ENCODE data around the gene SLC5A10. TPM values are rescaled to one million over a fixed set of nuclear protein-coding genes. Genes with fewer than 3 reads are reported as not detected.
A peak's percentile ranks its signal among the peaks of the same experiment; 100 is the strongest.

SLC5A10 gene
- total RNA-seq, 4 donors from 2014 or later = 0.40 to 0.76 (median 0.53) TPM; not detected in 1

DNA sequence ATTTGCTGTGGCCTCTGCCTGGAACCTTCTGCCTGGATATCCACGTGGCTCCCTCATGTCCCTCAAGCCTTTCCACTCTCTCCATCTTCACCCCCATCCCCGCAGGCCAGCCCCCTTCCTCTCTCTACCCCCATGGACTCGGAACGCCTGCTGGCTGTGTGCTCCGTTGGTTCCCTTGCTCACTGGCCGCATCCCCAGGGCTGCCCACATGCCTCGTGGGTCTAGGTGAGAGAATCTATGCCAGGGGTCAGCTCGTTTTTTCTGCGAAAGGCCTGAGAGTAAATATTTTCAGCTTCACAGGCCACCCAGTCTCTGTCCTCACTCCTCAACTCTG is 12.0 kb downstream of the SLC5A10 start:
- peaks cover 15 to 33% (median 23%) of the 10 kb centered on the region in 3 donors for H3K4me1 ChIP-seq
- 65 to 88% methylated on average over 5 to 6 of the region's 9 CpGs for WGBS, 2 donors
- TF ChIP-seq POLR2A (IDR thresholded peaks at IDR 0.05) = no peak
- TF ChIP-seq, protein P1, sequence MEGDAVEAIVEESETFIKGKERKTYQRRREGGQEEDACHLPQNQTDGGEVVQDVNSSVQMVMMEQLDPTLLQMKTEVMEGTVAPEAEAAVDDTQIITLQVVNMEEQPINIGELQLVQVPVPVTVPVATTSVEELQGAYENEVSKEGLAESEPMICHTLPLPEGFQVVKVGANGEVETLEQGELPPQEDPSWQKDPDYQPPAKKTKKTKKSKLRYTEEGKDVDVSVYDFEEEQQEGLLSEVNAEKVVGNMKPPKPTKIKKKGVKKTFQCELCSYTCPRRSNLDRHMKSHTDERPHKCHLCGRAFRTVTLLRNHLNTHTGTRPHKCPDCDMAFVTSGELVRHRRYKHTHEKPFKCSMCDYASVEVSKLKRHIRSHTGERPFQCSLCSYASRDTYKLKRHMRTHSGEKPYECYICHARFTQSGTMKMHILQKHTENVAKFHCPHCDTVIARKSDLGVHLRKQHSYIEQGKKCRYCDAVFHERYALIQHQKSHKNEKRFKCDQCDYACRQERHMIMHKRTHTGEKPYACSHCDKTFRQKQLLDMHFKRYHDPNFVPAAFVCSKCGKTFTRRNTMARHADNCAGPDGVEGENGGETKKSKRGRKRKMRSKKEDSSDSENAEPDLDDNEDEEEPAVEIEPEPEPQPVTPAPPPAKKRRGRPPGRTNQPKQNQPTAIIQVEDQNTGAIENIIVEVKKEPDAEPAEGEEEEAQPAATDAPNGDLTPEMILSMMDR (IDR thresholded peaks at IDR 0.05) = no peak
- no peak overlapping the region for H3K27ac ChIP-seq
- H3K36me3 ChIP-seq = peaks cover 0 to 9% (median 0%) of the 10 kb centered on the region in 3 donors
- H3K9me3 ChIP-seq = no peaks in the 10 kb centered on the region
- no peaks in the 10 kb centered on the region for H3K27me3 ChIP-seq
- DNase-seq = no peak
- no peak overlapping the region for H3K4me3 ChIP-seq
- intact Hi-C loops (cut with DNase I) = no loop called here

DNA sequence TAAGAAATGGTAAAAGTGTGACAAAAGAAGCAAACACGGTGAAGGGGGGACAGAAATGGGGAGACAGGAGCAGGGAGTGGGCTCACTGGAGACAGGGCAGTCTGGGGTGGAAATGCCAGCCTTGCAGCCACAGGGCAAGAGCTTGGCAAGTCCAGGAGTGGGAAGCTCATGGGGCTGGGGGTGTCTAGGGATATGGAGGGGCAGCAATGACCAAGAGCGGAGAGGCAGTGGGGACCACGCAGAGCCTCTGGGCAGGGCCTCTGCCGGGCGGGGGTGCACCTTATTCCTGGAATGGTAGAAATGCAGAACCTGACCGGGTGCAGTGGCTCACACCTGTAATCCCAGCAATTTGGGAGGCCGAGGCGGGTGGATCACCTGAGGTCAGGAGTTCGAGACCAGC is 12.6 kb downstream of the SLC5A10 start:
- WGBS, 2 donors = 82 to 84% methylated on average over 6 to 7 of the region's 9 CpGs
- Histone ChIP-seq H3K4me1 (peaks cover 20 to 39% (median 28%) of the 10 kb centered on the region in 3 donors), H3K27ac (no peak overlapping the region), H3K36me3 (peaks cover 0 to 10% (median 0%) of the 10 kb centered on the region in 3 donors), H3K9me3 (no peaks in the 10 kb centered on the region), H3K27me3 (no peaks in the 10 kb centered on the region), H3K4me3 (no peak overlapping the region)
- DNase-seq = no peak
- intact Hi-C loops (cut with DNase I) = no loop called here
- TF ChIP-seq, protein P1 (IDR thresholded peaks at IDR 0.05) = no peak
- TF ChIP-seq POLR2A (IDR thresholded peaks at IDR 0.05) = no peak

GRCh38 chr17:18965530-18966236 is 13.7 kb downstream of the SLC5A10 start:
- no peak overlapping the region for H3K4me3 ChIP-seq
- H3K27ac ChIP-seq = no peak overlapping the region
- peaks cover 31 to 47% (median 33%) of the 10 kb centered on the region in 3 donors for H3K4me1 ChIP-seq
- no peaks in the 10 kb centered on the region for H3K27me3 ChIP-seq
- WGBS, 2 donors = 60 to 65% methylated on average over 1 to 6 of the region's 14 CpGs
- no peaks in the 10 kb centered on the region for H3K9me3 ChIP-seq
- H3K36me3 ChIP-seq = peaks cover under 1 to 14% (median 6%) of the 10 kb centered on the region in 3 donors
- DNase-seq = no peak
- intact Hi-C loops (cut with DNase I) = no loop called here
- TF ChIP-seq, protein P1 (IDR thresholded peaks at IDR 0.05) = no peak
- no peak for TF ChIP-seq POLR2A (IDR thresholded peaks at IDR 0.05)

DNA sequence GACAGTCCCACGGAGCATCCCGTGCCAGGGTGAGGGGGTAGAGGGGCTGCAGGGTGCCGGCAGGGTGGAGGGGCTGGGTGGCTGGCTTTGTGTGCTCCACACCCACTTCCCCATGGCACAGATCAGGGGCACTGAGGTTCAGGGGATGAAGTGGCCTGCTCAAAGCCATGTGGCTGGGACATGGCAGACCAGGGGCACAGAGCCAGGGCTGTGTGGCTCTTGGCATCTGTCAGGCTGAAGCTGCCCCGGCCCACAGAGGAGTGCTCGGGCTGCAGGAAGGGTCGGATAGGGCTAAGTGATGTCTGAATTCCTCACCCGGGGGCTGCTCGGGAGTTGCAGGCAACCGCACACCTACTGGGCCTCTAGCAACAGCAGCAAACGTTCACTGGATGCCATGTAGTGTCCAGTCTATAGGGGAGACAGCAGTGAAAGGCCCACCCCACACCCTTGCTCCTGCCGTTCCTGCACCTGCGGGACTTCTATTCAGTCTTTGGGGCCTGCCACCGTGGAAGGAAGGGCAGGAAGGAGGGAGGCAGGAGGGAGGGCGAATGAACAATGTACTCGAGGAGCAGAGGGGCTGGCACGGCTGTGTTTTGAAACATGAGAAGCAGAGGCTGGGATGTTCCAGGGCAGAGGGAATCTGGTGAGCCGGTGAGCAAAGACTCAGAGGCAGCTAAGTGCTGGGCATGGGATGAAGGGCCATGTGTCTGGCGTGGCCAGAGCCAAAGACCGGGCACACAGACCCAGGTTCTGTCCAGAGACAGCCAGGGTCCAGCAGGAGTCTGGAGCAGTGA is 15.1 kb downstream of the SLC5A10 start:
- TF ChIP-seq, protein P1 (IDR thresholded peaks at IDR 0.05) = no peak
- no peak for TF ChIP-seq POLR2A (IDR thresholded peaks at IDR 0.05)
- Histone ChIP-seq H3K4me1 (peaks cover 24 to 47% (median 31%) of the 10 kb centered on the region in 3 donors), H3K27me3 (no peaks in the 10 kb centered on the region), H3K36me3 (peaks cover 8 to 26% (median 20%) of the 10 kb centered on the region in 3 donors), H3K27ac (peak overlapping the region; percentile 44 to 88 (median 82)), H3K4me3 (no peak overlapping the region), H3K9me3 (no peaks in the 10 kb centered on the region)
- intact Hi-C loops (cut with DNase I) = no loop called here
- no peak for DNase-seq
- 64 to 72% methylated on average over 7 to 9 of the region's 19 CpGs for WGBS, 2 donors

GRCh38 chr17:18967916-18968315 is 16.0 kb downstream of the SLC5A10 start:
- Histone ChIP-seq H3K4me1 (peaks cover 24 to 47% (median 31%) of the 10 kb centered on the region in 3 donors), H3K9me3 (no peaks in the 10 kb centered on the region), H3K27me3 (no peaks in the 10 kb centered on the region), H3K27ac (peak overlapping the region; percentile 66 to 88 (median 82)), H3K36me3 (peaks cover 8 to 32% (median 29%) of the 10 kb centered on the region in 3 donors), H3K4me3 (no peak overlapping the region)
- WGBS, 2 donors = 40% methylated on average over 1 of the region's 4 CpGs; no CpG with 5 or more reads in 1 of the 2 donors
- TF ChIP-seq, protein P1 (IDR thresholded peaks at IDR 0.05) = no peak
- peak in 1 of 4 donors; percentile 26 for TF ChIP-seq POLR2A (IDR thresholded peaks at IDR 0.05)
- intact Hi-C loops (cut with DNase I) = no loop called here
- DNase-seq = no peak

Measured in esophagus squamous epithelium (tissue), 5 donors.